Anterior cingulate cortex (tissue), 58 donors: ENCODE data around the gene BHLHA9.

Source experiments
- DNase-seq, 58 donors: peaks; one replicate each; lab custom pipeline; 2025; lab: John Stamatoyannopoulos, UW

The BHLHA9 gene

GRCh38 chr17:1251866-1252608, 18.2 kb upstream of the BHLHA9 start:
- DNase-seq, result peak in 8 of 58 donors; percentile 2 to 36 (median 24)

GRCh38 chr17:1255041-1255440, 15.2 kb upstream of the BHLHA9 start:
- no peak for DNase-seq

GRCh38 chr17:1256699-1257098, 13.5 kb upstream of the BHLHA9 start:
- no peak for DNase-seq

- DNase-seq, result no peak
Measured at GRCh38 chr17:1260086-1260769, 10.0 kb upstream of the BHLHA9 start.

- no peak for DNase-seq
Measured at GRCh38 chr17:1260770-1261161, 9.5 kb upstream of the BHLHA9 start.

GRCh38 chr17:1264196-1264595, 6.0 kb upstream of the BHLHA9 start:
- DNase-seq, result no peak

- DNase-seq, result no peak
Measured at GRCh38 chr17:1267471-1267943, 2.7 kb upstream of the BHLHA9 start.

GRCh38 chr17:1271030-1271423, 783 bp downstream of the BHLHA9 start:
- DNase-seq, result no peak

GRCh38 chr17:1271441-1271840, 1.2 kb downstream of the BHLHA9 start:
- DNase-seq, result peak in 1 of 58 donors; percentile 23

- DNase-seq, result peak in 3 of 58 donors; percentile 4 to 22 (median 16)
Measured at GRCh38 chr17:1272701-1273100, 2.5 kb downstream of the BHLHA9 start.

- no peak for DNase-seq
Measured at GRCh38 chr17:1273492-1274244, 3.4 kb downstream of the BHLHA9 start.

GRCh38 chr17:1274245-1274608, 4.0 kb downstream of the BHLHA9 start:
- DNase-seq, result no peak

GRCh38 chr17:1275205-1275961, 5.1 kb downstream of the BHLHA9 start:
- no peak for DNase-seq

- DNase-seq, result peak in 26 of 58 donors; percentile 5 to 56 (median 22)
Measured at GRCh38 chr17:1275962-1276736, 5.9 kb downstream of the BHLHA9 start.

- DNase-seq, result no peak
Measured at GRCh38 chr17:1280652-1281051, 10.4 kb downstream of the BHLHA9 start.

- peak in 1 of 58 donors; percentile 8 for DNase-seq
Measured at GRCh38 chr17:1286379-1287106, 16.3 kb downstream of the BHLHA9 start.

- DNase-seq, result no peak
Measured at GRCh38 chr17:1289695-1290094, 19.5 kb downstream of the BHLHA9 start.

GRCh38 chr17:1290676-1291075, 20.4 kb downstream of the BHLHA9 start:
- DNase-seq, result no peak

- DNase-seq, result no peak
Measured at GRCh38 chr17:1294157-1294717, 24.0 kb downstream of the BHLHA9 start.
